ENCODE results near the gene ARHGAP24.

ARHGAP24 gene

GRCh38 chr4:85445050-85445639 is 29.8 kb upstream of the ARHGAP24 start:
- TF ChIP-seq CTCF (IDR thresholded peaks at IDR 0.05) (no peak), ZFX (IDR thresholded peaks at IDR 0.05; ENCODE audit: borderline replicate concordance) (no peak)
- no peak overlapping the region for H3K27ac ChIP-seq

GRCh38 chr4:85446141-85446861 is 28.6 kb upstream of the ARHGAP24 start:
- H3K27ac ChIP-seq = no peak overlapping the region
- TF ChIP-seq CTCF (IDR thresholded peaks at IDR 0.05) (no peak), ZFX (IDR thresholded peaks at IDR 0.05; ENCODE audit: borderline replicate concordance) (no peak)

- no peak overlapping the region for H3K27ac ChIP-seq
- no peak for TF ChIP-seq ZFX (IDR thresholded peaks at IDR 0.05; ENCODE audit: borderline replicate concordance)
- no peak for TF ChIP-seq CTCF (IDR thresholded peaks at IDR 0.05)
These were observed 25.8 kb upstream of the ARHGAP24 start for GRCh38 chr4:85448906-85449890.

GRCh38 chr4:85452058-85452731 is 22.8 kb upstream of the ARHGAP24 start:
- TF ChIP-seq ZFX (IDR thresholded peaks at IDR 0.05; ENCODE audit: borderline replicate concordance) (no peak), CTCF (IDR thresholded peaks at IDR 0.05) (no peak)

GRCh38 chr4:85455942-85456341 is 19.0 kb upstream of the ARHGAP24 start:
- TF ChIP-seq ZFX (IDR thresholded peaks at IDR 0.05; ENCODE audit: borderline replicate concordance) (no peak), CTCF (IDR thresholded peaks at IDR 0.05) (no peak)
- H3K27ac ChIP-seq = no peak overlapping the region

More at GRCh38 chr4:85452058-85452731, 22.8 kb upstream of the ARHGAP24 start:
- H3K27ac ChIP-seq = no peak overlapping the region

- H3K27ac ChIP-seq = no peak overlapping the region
- TF ChIP-seq CTCF (IDR thresholded peaks at IDR 0.05) = no peak
- no peak for TF ChIP-seq ZFX (IDR thresholded peaks at IDR 0.05; ENCODE audit: borderline replicate concordance)
These were observed 17.0 kb upstream of the ARHGAP24 start for GRCh38 chr4:85457752-85458467.

Measured in 22Rv1 (cell line).